Adrenal gland (tissue), 12 donors: Measurements from ENCODE around the gene REG4. TPM values are rescaled to one million over a fixed set of nuclear protein-coding genes. Genes with fewer than 3 reads are reported as not detected.

Source experiments
- DNase-seq, 7 donors: peaks; one replicate each; pipeline ENCODE4 v3.0.0-alpha.2; 2019 to 2020
- H3K27ac ChIP-seq, 5 donors: fragments of 200-600 bp; sonication (generic) in 4 of 5; 1 replicate in 3 of 5; 2 replicates in 2 of 5; pipeline versions ENCODE4 v1.5.1 to v1.8.0; 2016 to 2020; ENCODE audit warnings: mild to moderate bottlenecking in 1 of 5
- H3K27me3 ChIP-seq: fragments of 200-600 bp; 2 replicates; pipeline ENCODE4 v1.8.0; 2021
- H3K36me3 ChIP-seq, 2 donors: fragments of 200-600 bp; replicated peaks in 1 of 2; 1 replicate in 1 of 2; 2 replicates in 1 of 2; pipeline versions ENCODE4 v1.5.1 to v1.8.0; 2018 to 2022
- H3K4me1 ChIP-seq, 2 donors: fragments of 200-600 bp; replicated peaks in 1 of 2; 1 replicate in 1 of 2; 2 replicates in 1 of 2; pipeline versions ENCODE4 v1.5.1 to v1.8.0; 2018 to 2021
- H3K4me3 ChIP-seq, 4 donors: fragments of 200-600 bp; sonication (generic) in 3 of 4; one replicate each; pipeline ENCODE4 v1.5.1; 2016 to 2018
- H3K9me3 ChIP-seq, 3 donors: fragments of 200-600 bp; sonication (generic) in 1 of 3; replicated peaks in 1 of 3; 1 replicate in 2 of 3; 2 replicates in 1 of 3; pipeline versions ENCODE4 v1.5.1 to v1.8.0; 2016 to 2021
- CTCF ChIP-seq, 6 experiments: fragments of 450-650 bp in 4 of 6; fragments of 200-600 bp in 2 of 6; sonication (generic) in 1 of 6; IDR thresholded peaks; 1 replicate in 5 of 6; 2 replicates in 1 of 6; pipeline versions ENCODE4 v1.5.1 to v1.8.0; 2016 to 2021; ENCODE audit warnings: antibody characterized with exemption in 6 of 6, mild to moderate bottlenecking in 2 of 6, moderate library complexity in 1 of 6
- POLR2A ChIP-seq, 2 donors: fragments of 450-650 bp; IDR thresholded peaks; one replicate each; pipeline ENCODE4 v1.6.1; 2017; ENCODE audit warnings: antibody characterized with exemption in 2 of 2, mild to moderate bottlenecking in 2 of 2, moderate library complexity in 1 of 2
- WGBS, 4 donors: extraction: QIAGEN DNeasy Blood & Tissue Kit in 2 of 4; methylation state at CpG; one replicate each; pipeline versions ENCODE4 v1.1.5 to v1.1.7; 2013 to 2017; 5-methylcytosine and 5-hydroxymethylcytosine counted together
- intact Hi-C, 2 donors: fragments of 100-400 bp; cut with DNase I; formaldehyde crosslinking; loops; one replicate each; pipeline versions ENCODE4 v1.14.1 to v1.15.0; 2022 to 2023
- polyA plus RNA-seq, 3 donors: library from polyadenylated mRNA; stranded (reverse); fragments of 200-250 nt in 2 of 3; fragments of 350-450 nt in 1 of 3; fragmentation: Illumina TruSeq in 1 of 3; extraction: RNeasy Lipid Tissue Mini Kit (QIAGEN cat#74804) in 1 of 3; gene quantifications; one replicate each; pipeline ENCODE4 v1.2.3, GENCODE V29; 2013 to 2014
- total RNA-seq, 9 donors: library from RNA; depleted of rRNA in 4 of 9; stranded (reverse); fragments of >200 nt in 4 of 9; fragments of 120-200 nt in 1 of 9; fragmentation: NEBNext Ultra II Directional in 1 of 9; extraction: Animal tissue kit (Norgen Biotek cat#: 25700) in 1 of 9; gene quantifications; one replicate each; pipeline versions ENCODE4 v1.1.0 to v1.2.4, GENCODE V29; 2013 to 2023
- donor health status: healthy with polysubstance abuse.
- donor health status: Bipolar disorder and iron deficiency.
- donor health status: DM: yes; HTN: yes; CAD: no.
- donor health status: DM: no; HTN: no; CAD: no.
- donor health status: DM: no; HTN: no; CAD: no.
- donor health status: DM: yes; HTN: yes; CAD: no.

REG4 gene
- total and polyA plus RNA-seq, 12 donors, result not detected

GRCh38 chr1:119815361-119815760 lies 4.1 kb upstream of the REG4 start:
- WGBS, 4 donors, result 72 to 79% (median 77%) methylated on average over 3 of the region's 3 CpGs
- TF ChIP-seq CTCF (IDR thresholded peaks at IDR 0.05), result no peak
- TF ChIP-seq POLR2A (IDR thresholded peaks at IDR 0.05), result no peak
- Histone ChIP-seq H3K27me3 (no peaks in the 10 kb centered on the region), H3K27ac (no peak overlapping the region), H3K9me3 (no peaks in the 10 kb centered on the region), H3K4me1 (no peaks in the 10 kb centered on the region), H3K4me3 (no peak overlapping the region), H3K36me3 (no peaks in the 10 kb centered on the region)
- intact Hi-C loops, result no loop called here
- no peak for DNase-seq

GRCh38 chr1:119814288-119814687 lies 3.0 kb upstream of the REG4 start:
- no peak for TF ChIP-seq CTCF (IDR thresholded peaks at IDR 0.05)
- TF ChIP-seq POLR2A (IDR thresholded peaks at IDR 0.05), result no peak
- H3K4me1 ChIP-seq, result no peaks in the 10 kb centered on the region

GRCh38 chr1:119811985-119812557 lies 811 bp upstream of the REG4 start:
- peaks cover 11% of the 10 kb centered on the region for H3K27me3 ChIP-seq
- no peaks in the 10 kb centered on the region for H3K36me3 ChIP-seq
- H3K4me1 ChIP-seq, result no peaks in the 10 kb centered on the region
- 74 to 82% (median 77%) methylated on average over 2 of the region's 2 CpGs for WGBS, 4 donors
- H3K9me3 ChIP-seq, result no peaks in the 10 kb centered on the region
- no peak overlapping the region for H3K27ac ChIP-seq
- TF ChIP-seq CTCF (IDR thresholded peaks at IDR 0.05), result no peak
- no peak for TF ChIP-seq POLR2A (IDR thresholded peaks at IDR 0.05)
- intact Hi-C loops, result no loop called here
- no peak for DNase-seq
- H3K4me3 ChIP-seq, result no peak overlapping the region

More at GRCh38 chr1:119814288-119814687, 3.0 kb upstream of the REG4 start:
- no peak overlapping the region for H3K27ac ChIP-seq
- intact Hi-C loops, result no loop called here
- no peak for DNase-seq
- no peaks in the 10 kb centered on the region for H3K27me3 ChIP-seq
- H3K9me3 ChIP-seq, result no peaks in the 10 kb centered on the region
- 61 to 91% (median 78%) methylated on average over 1 of the region's 1 CpG for WGBS, 4 donors
- no peak overlapping the region for H3K4me3 ChIP-seq
- no peaks in the 10 kb centered on the region for H3K36me3 ChIP-seq

- TF ChIP-seq CTCF (IDR thresholded peaks at IDR 0.05) (peak; percentile 47 to 86 (median 66)), POLR2A (IDR thresholded peaks at IDR 0.05) (no peak)
- 1 to 3% (median 2%) methylated on average over 6 of the region's 6 CpGs for WGBS, 4 donors
- Histone ChIP-seq H3K4me3 (no peak overlapping the region), H3K9me3 (no peaks in the 10 kb centered on the region), H3K36me3 (no peaks in the 10 kb centered on the region), H3K27ac (no peak overlapping the region), H3K27me3 (peaks cover 16% of the 10 kb centered on the region), H3K4me1 (no peaks in the 10 kb centered on the region)
- DNase-seq, result peak; percentile 44 to 84 (median 71)
- intact Hi-C loops, result no loop called here
Measured at GRCh38 chr1:119808972-119809550, 2.2 kb downstream of the REG4 start.
